K562 (cell line): Measurements from ENCODE around the gene SPAM1. TPM values are rescaled to one million over a fixed set of nuclear protein-coding genes. Genes with fewer than 3 reads are reported as not detected.

Experiments used
- ATAC-seq: fragments of 200-7000 bp; cut with Tn5 transposase; 3 replicates; pipeline ENCODE4 v1.9.1; 2020; ENCODE audit warnings: moderate library complexity
- BruUV-seq: library from RNA; stranded (reverse); fragments of 400-500 nt; replicated peaks from 2 replicates; lab custom pipeline; 2021; lab: Mats Ljungman, UMichigan
- CTCF ChIA-PET: fragments of 300-600 bp; formaldehyde crosslinking; extraction: SDS; loops from one replicate; lab custom pipeline; 2021; ENCODE audit warnings: low intra/inter-chr PET ratio; lab: Yijun Ruan, JAX
- POLR2A ChIA-PET: fragments of 300-600, 350-650 bp; sonication (Branson Sonifier 250); formaldehyde crosslinking; extraction: SDS; loops from one replicate; lab custom pipeline; 2021; ENCODE audit warnings: antibody characterized with exemption, inconsistent platforms; lab: Yijun Ruan, JAX
- DNase-seq, 4 experiments: peaks; one replicate each; pipeline versions ENCODE4 v3.0.0 to v3.0.0-alpha.2; 2011 to 2018; ENCODE audit warnings: low spot score in 3 of 4, mixed read lengths in 3 of 4; ENCODE audit errors: extremely low read depth in 1 of 4
- FAIRE-seq: peaks from 2 replicates; lab custom pipeline; 2011; peaks lifted over from hg19 to GRCh38; lab: Jason Lieb, UNC
- H2AFZ ChIP-seq: 2 replicates; pipeline ENCODE4 v1.6.0; 2011; ENCODE audit warnings: low read depth, low read length, control low read depth, inconsistent platforms
- H3K27ac ChIP-seq: fragments of 200-600 bp; 3 replicates; pipeline ENCODE4 v1.8.0; 2011; ENCODE audit warnings: low read depth, mild to moderate bottlenecking, control low read depth, inconsistent platforms, low read length, moderate library complexity, mixed read lengths; ENCODE audit errors: extremely low read depth
- H3K27me3 ChIP-seq, 2 experiments: fragments of 300-600 bp in 1 of 2; 2 replicates in 1 of 2; 3 replicates in 1 of 2; pipeline versions ENCODE4 v1.6.0 to v1.8.0; 2011; ENCODE audit warnings: inconsistent platforms in 2 of 2, low read length in 2 of 2, mild to moderate bottlenecking in 1 of 2, mixed read lengths in 1 of 2, moderate library complexity in 1 of 2; ENCODE audit not compliant: control insufficient read depth in 2 of 2, insufficient read depth in 2 of 2
- H3K36me3 ChIP-seq: fragments of 300-600 bp; 3 replicates; pipeline ENCODE4 v1.8.0; 2011; ENCODE audit warnings: mild to moderate bottlenecking, low read length, inconsistent platforms; ENCODE audit not compliant: control insufficient read depth, insufficient read depth
- H3K4me1 ChIP-seq, 2 experiments: fragments of 200-600 bp in 1 of 2; replicated peaks in 1 of 2; 2 replicates in 1 of 2; 3 replicates in 1 of 2; pipeline versions ENCODE4 v1.5.1 to v1.8.0; 2011; ENCODE audit warnings: inconsistent platforms in 2 of 2, low read length in 2 of 2, mild to moderate bottlenecking in 1 of 2, mixed read lengths in 1 of 2, moderate library complexity in 1 of 2; ENCODE audit not compliant: control insufficient read depth in 2 of 2, insufficient read depth in 2 of 2
- H3K4me2 ChIP-seq: 2 replicates; pipeline ENCODE4 v1.6.1; 2011; ENCODE audit warnings: low read length, control low read depth, inconsistent platforms, mixed read lengths; ENCODE audit not compliant: insufficient read depth
- H3K4me3 ChIP-seq: fragments of 200-600 bp; sonication (generic), shearing (Covaris generic); 2 replicates; pipeline ENCODE4 v1.5.1; 2016; ENCODE audit warnings: control low read depth, inconsistent platforms
- H3K79me2 ChIP-seq: fragments of 200-600 bp; 3 replicates; pipeline ENCODE4 v1.8.0; 2011; ENCODE audit warnings: low read length, inconsistent platforms; ENCODE audit not compliant: control insufficient read depth, insufficient read depth
- H3K9ac ChIP-seq, 2 experiments: 2 replicates each; pipeline versions ENCODE4 v1.6.0 to v1.6.1; 2011; ENCODE audit warnings: low read depth in 2 of 2, low read length in 2 of 2, control low read depth in 1 of 2, inconsistent platforms in 1 of 2, mild to moderate bottlenecking in 1 of 2, mixed read lengths in 1 of 2; ENCODE audit not compliant: insufficient read depth in 1 of 2
- H3K9me1 ChIP-seq: one replicate; pipeline ENCODE4 v1.6.0; 2011; ENCODE audit warnings: inconsistent platforms, mild to moderate bottlenecking, low read length, moderate library complexity; ENCODE audit not compliant: control insufficient read depth, insufficient read depth
- H3K9me3 ChIP-seq: replicated peaks from 2 replicates; pipeline ENCODE4 v1.5.1; 2011; ENCODE audit warnings: low read depth, low read length, inconsistent platforms; ENCODE audit not compliant: control insufficient read depth, insufficient read depth
- H4K20me1 ChIP-seq: replicated peaks from 2 replicates; pipeline ENCODE4 v1.6.1; 2011; ENCODE audit warnings: low read length, inconsistent platforms, mixed read lengths; ENCODE audit not compliant: control insufficient read depth, insufficient read depth
- CHD2 ChIP-seq: IDR thresholded peaks from 2 replicates; pipeline ENCODE4 v1.6.1; 2011; ENCODE audit warnings: low read depth, low read length
- E2F5 ChIP-seq: sonication (generic); formaldehyde crosslinking; IDR thresholded peaks from 2 replicates; pipeline ENCODE4 v1.8.0; 2022; ENCODE audit warnings: mild to moderate bottlenecking, missing genetic modification reagents
- ESRRB ChIP-seq: fragments of 250-450 bp; sonication (Bioruptor Pico); IDR thresholded peaks from 2 replicates; pipeline ENCODE4 v1.5.0; 2020; ENCODE audit warnings: mild to moderate bottlenecking, moderate library complexity, borderline replicate concordance
- HMG20A ChIP-seq: fragments of 450-650 bp; formaldehyde crosslinking; conservative IDR thresholded peaks from 2 replicates; pipeline ENCODE4 v1.4.0; 2020; ENCODE audit warnings: mild to moderate bottlenecking, mixed read lengths
- LEF1 ChIP-seq: fragments of 450-650 bp; IDR thresholded peaks from 2 replicates; pipeline ENCODE4 v1.6.1; 2016; ENCODE audit warnings: mild to moderate bottlenecking
- NONO ChIP-seq, 2 experiments: fragments of 200-400 bp in 1 of 2; fragments of 450-650 bp in 1 of 2; formaldehyde crosslinking in 1 of 2; IDR thresholded peaks; 2 replicates each; pipeline ENCODE4 v1.6.1; 2017; ENCODE audit warnings: low read depth in 2 of 2, mild to moderate bottlenecking in 2 of 2, moderate library complexity in 2 of 2, low read length in 1 of 2
- ZBTB49 ChIP-seq: sonication (generic); formaldehyde crosslinking; IDR thresholded peaks from 2 replicates; pipeline ENCODE4 v1.8.0; 2022; ENCODE audit warnings: missing genetic modification reagents, mild to moderate bottlenecking, borderline replicate concordance
- ZNF212 ChIP-seq: fragments of 450-650 bp; formaldehyde crosslinking; IDR thresholded peaks from 2 replicates; pipeline ENCODE4 v1.4.0; 2020; ENCODE audit warnings: mild to moderate bottlenecking
- in situ Hi-C: fragments of 300-500 bp; cut with MboI; formaldehyde crosslinking; loops from 4 replicates; pipeline ENCODE4 v1.15.0; 2018; ENCODE audit warnings: inconsistent platforms, mixed read lengths
- intact Hi-C: fragments of 100-400 bp; cut with micrococcal nuclease; formaldehyde crosslinking; loops from 2 replicates; pipeline ENCODE4 v1.14.2; 2022
- polyA plus RNA-seq, 8 experiments: library from polyadenylated mRNA; depleted of rRNA in 4 of 8; stranded (reverse) in 5 of 8; unstranded in 3 of 8; fragments of >200 nt; fragmentation: Nextera tagmentation in 2 of 8; fragmentation: Illumina TruSeq in 1 of 8; extraction: Ambion mirVana in 2 of 8; extraction: Trizol in 1 of 8; gene quantifications; 2 replicates each; pipeline versions ENCODE4 v1.2.1 to v1.2.3, GENCODE V29; 2011 to 2014; ENCODE audit warnings: inconsistent platforms in 1 of 8, missing spikeins in 1 of 8
- total RNA-seq, 7 experiments: library from RNA; depleted of rRNA in 6 of 7; stranded (reverse); fragments of >200 nt in 6 of 7; fragmentation: Illumina TruSeq in 2 of 7; extraction: Trizol in 2 of 7; gene quantifications; 2 replicates each; pipeline versions ENCODE4 v1.2.1 to v1.2.3, GENCODE V29; 2011 to 2021; ENCODE audit warnings: low replicate concordance in 1 of 7
- TF ChIP-seq, protein P1 (sequence below): fragments of 450-650 bp; formaldehyde crosslinking; conservative IDR thresholded peaks from 2 replicates; pipeline ENCODE4 v1.4.0; 2022; ENCODE audit warnings: mild to moderate bottlenecking, missing genetic modification characterization
- TF ChIP-seq, protein P2 (sequence below): fragments of 250-450 bp; sonication (Bioruptor Pico); IDR thresholded peaks from 2 replicates; pipeline ENCODE4 v1.5.0; 2021; ENCODE audit warnings: mild to moderate bottlenecking, borderline replicate concordance

SPAM1 gene
- total and polyA plus RNA-seq, 9 of the 15 experiments (the other 6 are each of a cell fraction or from before 2014, with no cell fraction given) = not detected

DNA sequence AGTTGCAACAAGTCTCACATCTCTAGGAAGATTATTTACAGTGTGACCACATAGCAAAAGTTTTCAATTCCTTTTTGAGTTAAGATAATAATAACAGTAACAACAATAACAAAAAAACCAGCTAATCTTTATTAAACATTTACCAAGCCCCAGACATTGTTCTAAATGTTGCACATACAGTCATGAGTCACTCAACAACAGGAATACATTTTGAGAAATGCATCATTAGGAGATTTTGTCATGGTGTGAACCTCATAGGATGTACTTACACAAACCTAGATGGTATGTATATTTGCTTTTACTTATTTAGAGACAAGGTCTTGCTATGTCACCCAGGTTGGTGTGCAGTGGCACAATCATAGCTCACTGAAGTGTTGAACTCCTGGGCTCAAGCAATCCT, 52.0 kb downstream of the SPAM1 start:
- Histone ChIP-seq H3K27me3 (no peaks in the 10 kb centered on the region), H4K20me1 (no peaks in the 10 kb centered on the region), H3K4me1 (no peaks in the 10 kb centered on the region), H3K9ac (no peak overlapping the region), H2AFZ (no peak overlapping the region), H3K4me2 (no peak overlapping the region), H3K4me3 (no peak overlapping the region), H3K9me3 (no peaks in the 10 kb centered on the region)
- in situ Hi-C loops = no loop called here
- DNase-seq (no peak), FAIRE-seq (no peak), ATAC-seq (no peak)
- CTCF ChIA-PET = no interaction called here
- TF ChIP-seq NONO (IDR thresholded peaks at IDR 0.05; ENCODE audit: low read depth in 2 of 2, low read length in 1 of 2) (no peak), ZNF212 (no peak), LEF1 (no peak)
- TF ChIP-seq, all 486 proteins: peak for 0
- BruUV-seq = no TSS peak
- intact Hi-C loops = no loop called here
- Histone ChIP-seq H3K9me1 (no peaks in the 10 kb centered on the region), H3K79me2 (no peaks in the 10 kb centered on the region), H3K27ac (no peak overlapping the region), H3K36me3 (no peaks in the 10 kb centered on the region)
- POLR2A ChIA-PET = no interaction called here

- BruUV-seq = no TSS peak
- ATAC-seq (no peak), DNase-seq (no peak), FAIRE-seq (no peak)
- in situ Hi-C loops = no loop called here
- ChIA-PET POLR2A (no interaction called here), CTCF (no interaction called here)
- Histone ChIP-seq H3K79me2 (no peaks in the 10 kb centered on the region), H3K4me3 (no peak overlapping the region), H3K36me3 (no peaks in the 10 kb centered on the region), H3K4me2 (no peak overlapping the region), H3K4me1 (no peaks in the 10 kb centered on the region), H3K9me3 (no peaks in the 10 kb centered on the region), H3K27ac (no peak overlapping the region), H4K20me1 (no peaks in the 10 kb centered on the region), H2AFZ (no peak overlapping the region), H3K9me1 (no peaks in the 10 kb centered on the region), H3K27me3 (no peaks in the 10 kb centered on the region), H3K9ac (no peak overlapping the region)
- intact Hi-C loops = no loop called here
- TF ChIP-seq ZBTB49 (CRISPR knock-in tag) = no peak
- no peak for TF ChIP-seq HMG20A
- TF ChIP-seq, protein P1, sequence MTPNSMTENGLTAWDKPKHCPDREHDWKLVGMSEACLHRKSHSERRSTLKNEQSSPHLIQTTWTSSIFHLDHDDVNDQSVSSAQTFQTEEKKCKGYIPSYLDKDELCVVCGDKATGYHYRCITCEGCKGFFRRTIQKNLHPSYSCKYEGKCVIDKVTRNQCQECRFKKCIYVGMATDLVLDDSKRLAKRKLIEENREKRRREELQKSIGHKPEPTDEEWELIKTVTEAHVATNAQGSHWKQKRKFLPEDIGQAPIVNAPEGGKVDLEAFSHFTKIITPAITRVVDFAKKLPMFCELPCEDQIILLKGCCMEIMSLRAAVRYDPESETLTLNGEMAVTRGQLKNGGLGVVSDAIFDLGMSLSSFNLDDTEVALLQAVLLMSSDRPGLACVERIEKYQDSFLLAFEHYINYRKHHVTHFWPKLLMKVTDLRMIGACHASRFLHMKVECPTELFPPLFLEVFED (CRISPR knock-in tag) = no peak
- TF ChIP-seq CHD2 = no peak
- no peak for TF ChIP-seq E2F5 (CRISPR knock-in tag)
- TF ChIP-seq, protein P2, sequence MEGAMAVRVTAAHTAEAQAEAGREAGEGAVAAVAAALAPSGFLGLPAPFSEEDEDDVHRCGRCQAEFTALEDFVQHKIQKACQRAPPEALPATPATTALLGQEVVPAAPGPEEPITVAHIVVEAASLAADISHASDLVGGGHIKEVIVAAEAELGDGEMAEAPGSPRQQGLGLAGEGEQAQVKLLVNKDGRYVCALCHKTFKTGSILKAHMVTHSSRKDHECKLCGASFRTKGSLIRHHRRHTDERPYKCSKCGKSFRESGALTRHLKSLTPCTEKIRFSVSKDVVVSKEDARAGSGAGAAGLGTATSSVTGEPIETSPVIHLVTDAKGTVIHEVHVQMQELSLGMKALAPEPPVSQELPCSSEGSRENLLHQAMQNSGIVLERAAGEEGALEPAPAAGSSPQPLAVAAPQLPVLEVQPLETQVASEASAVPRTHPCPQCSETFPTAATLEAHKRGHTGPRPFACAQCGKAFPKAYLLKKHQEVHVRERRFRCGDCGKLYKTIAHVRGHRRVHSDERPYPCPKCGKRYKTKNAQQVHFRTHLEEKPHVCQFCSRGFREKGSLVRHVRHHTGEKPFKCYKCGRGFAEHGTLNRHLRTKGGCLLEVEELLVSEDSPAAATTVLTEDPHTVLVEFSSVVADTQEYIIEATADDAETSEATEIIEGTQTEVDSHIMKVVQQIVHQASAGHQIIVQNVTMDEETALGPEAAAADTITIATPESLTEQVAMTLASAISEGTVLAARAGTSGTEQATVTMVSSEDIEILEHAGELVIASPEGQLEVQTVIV (CRISPR knock-in tag) = no peak
- no peak for TF ChIP-seq ESRRB
Observed at GRCh38 chr7:123979876-123980275, 54.8 kb downstream of the SPAM1 start.
